ENCODE data around the gene BRS3.

Gene BRS3

GRCh38 chrX:136496186-136496763 is 8.5 kb downstream of the BRS3 start:
- DNase-seq: no peak

- peak; percentile 90 for DNase-seq
Observed at GRCh38 chrX:136496764-136497555, 9.2 kb downstream of the BRS3 start.

GRCh38 chrX:136497556-136498052 is 9.9 kb downstream of the BRS3 start, which contains the start of gene HTATSF1:
TSS of gene HTATSF1 (plus strand) at chrX:136497592. CDS start at chrX:136497685, 93 bp downstream.
- no peak for DNase-seq

- no peak for DNase-seq
Observed at GRCh38 chrX:136519069-136519468, 31.3 kb downstream of the BRS3 start.

GRCh38 chrX:136523770-136524169 is 36.0 kb downstream of the BRS3 start:
- DNase-seq: no peak

- no peak for DNase-seq
Observed at GRCh38 chrX:136525738-136526606, 38.2 kb downstream of the BRS3 start.

GRCh38 chrX:136528645-136529315 is 41.0 kb downstream of the BRS3 start:
- DNase-seq: no peak

GRCh38 chrX:136529795-136530194 is 42.0 kb downstream of the BRS3 start:
- DNase-seq: no peak

GRCh38 chrX:136531951-136532350 is 44.2 kb downstream of the BRS3 start, which contains the start of gene VGLL1:
TSS of gene VGLL1 (plus strand) at chrX:136532215. CDS start at chrX:136536021, 3,806 bp downstream.
- no peak for DNase-seq

GRCh38 chrX:136534131-136534530 is 46.4 kb downstream of the BRS3 start:
- no peak for DNase-seq

GRCh38 chrX:136538811-136539210 is 51.1 kb downstream of the BRS3 start:
- DNase-seq: no peak

- DNase-seq: no peak
Observed at GRCh38 chrX:136540226-136540625, 52.5 kb downstream of the BRS3 start.

GRCh38 chrX:136541294-136541693 is 53.5 kb downstream of the BRS3 start:
- DNase-seq: no peak

- DNase-seq: no peak
Observed at GRCh38 chrX:136542281-136542680, 54.5 kb downstream of the BRS3 start.
